ENCODE data around the gene CDRT15L2.
"Not testable (repeated sequence)": the region's sequence is repeated elsewhere in the genome, so short reads cannot be mapped to it uniquely, and the experiment has no call there.

Gene CDRT15L2

GRCh38 chr17:20579424-20579823 lies at the start of gene CDRT15L2:
TSS of gene CDRT15L2 (plus strand) at chr17:20579724. CDS start at chr17:20579744, 20 bp downstream.
- not testable (repeated sequence) for DNase-seq (ENCODE audit: low spot score)

GRCh38 chr17:20530104-20530503 lies 49.4 kb upstream of the CDRT15L2 start:
- DNase-seq (ENCODE audit: low spot score), result not testable (repeated sequence)

- DNase-seq (ENCODE audit: low spot score), result not testable (repeated sequence)
Measured at GRCh38 chr17:20532544-20533090, 46.9 kb upstream of the CDRT15L2 start.

- DNase-seq (ENCODE audit: low spot score), result not testable (repeated sequence)
Measured at GRCh38 chr17:20533206-20533605, 46.3 kb upstream of the CDRT15L2 start.

- DNase-seq (ENCODE audit: low spot score), result not testable (repeated sequence)
Measured at GRCh38 chr17:20534711-20535550, 44.6 kb upstream of the CDRT15L2 start.

GRCh38 chr17:20540414-20540813 lies 39.1 kb upstream of the CDRT15L2 start:
- DNase-seq (ENCODE audit: low spot score), result not testable (repeated sequence)

- not testable (repeated sequence) for DNase-seq (ENCODE audit: low spot score)
Measured at GRCh38 chr17:20540865-20541264, 38.7 kb upstream of the CDRT15L2 start.

GRCh38 chr17:20541853-20542546 lies 37.5 kb upstream of the CDRT15L2 start:
- DNase-seq (ENCODE audit: low spot score), result not testable (repeated sequence)

- not testable (repeated sequence) for DNase-seq (ENCODE audit: low spot score)
Measured at GRCh38 chr17:20547923-20548322, 31.6 kb upstream of the CDRT15L2 start.

GRCh38 chr17:20552920-20553319 lies 26.6 kb upstream of the CDRT15L2 start:
- DNase-seq (ENCODE audit: low spot score), result not testable (repeated sequence)

- not testable (repeated sequence) for DNase-seq (ENCODE audit: low spot score)
Measured at GRCh38 chr17:20554728-20555127, 24.8 kb upstream of the CDRT15L2 start.

GRCh38 chr17:20555135-20556010 lies 24.2 kb upstream of the CDRT15L2 start:
- not testable (repeated sequence) for DNase-seq (ENCODE audit: low spot score)

- DNase-seq (ENCODE audit: low spot score), result not testable (repeated sequence)
Measured at GRCh38 chr17:20558096-20558495, 21.4 kb upstream of the CDRT15L2 start.

GRCh38 chr17:20559018-20559417 lies 20.5 kb upstream of the CDRT15L2 start:
- DNase-seq (ENCODE audit: low spot score), result not testable (repeated sequence)

- DNase-seq (ENCODE audit: low spot score), result no peak
Measured at GRCh38 chr17:20562587-20562986, 16.9 kb upstream of the CDRT15L2 start.

- not testable (repeated sequence) for DNase-seq (ENCODE audit: low spot score)
Measured at GRCh38 chr17:20565245-20565644, 14.3 kb upstream of the CDRT15L2 start.

- no peak for DNase-seq (ENCODE audit: low spot score)
Measured at GRCh38 chr17:20565711-20566110, 13.8 kb upstream of the CDRT15L2 start.

- not testable (repeated sequence) for DNase-seq (ENCODE audit: low spot score)
Measured at GRCh38 chr17:20566736-20567135, 12.8 kb upstream of the CDRT15L2 start.

- not testable (repeated sequence) for DNase-seq (ENCODE audit: low spot score)
Measured at GRCh38 chr17:20567421-20567820, 12.1 kb upstream of the CDRT15L2 start.

GRCh38 chr17:20568604-20569003 lies 10.9 kb upstream of the CDRT15L2 start:
- not testable (repeated sequence) for DNase-seq (ENCODE audit: low spot score)

GRCh38 chr17:20571653-20572052 lies 7.9 kb upstream of the CDRT15L2 start:
- DNase-seq (ENCODE audit: low spot score), result not testable (repeated sequence)

GRCh38 chr17:20573216-20573615 lies 6.3 kb upstream of the CDRT15L2 start:
- not testable (repeated sequence) for DNase-seq (ENCODE audit: low spot score)

All from CD4-positive, alpha-beta T cell treated with Interleukin-15 for 4 hours (primary cell).